Heart left ventricle (tissue), 13 donors: Measurements from ENCODE around the gene ZNF18.

Experiments used
- POLR2A ChIP-seq, 2 donors: fragments of 450-650 bp; IDR thresholded peaks; one replicate each; pipeline ENCODE4 v1.6.1; 2017; ENCODE audit warnings: antibody characterized with exemption in 2 of 2, mild to moderate bottlenecking in 2 of 2, moderate library complexity in 2 of 2
- TF ChIP-seq, protein P1 (sequence below), 12 donors: fragments of 200-600 bp; sonication (generic) in 4 of 12; IDR thresholded peaks; one replicate each; pipeline versions ENCODE4 v1.5.0 to v1.8.0; 2018 to 2022; ENCODE audit warnings: antibody characterized with exemption in 12 of 12, mild to moderate bottlenecking in 5 of 12
- donor health status: ischemic (EF 13 %, LVEDD 7.1; RV severe dilation, severe dysfunction).
- donor health status: DM: no; HTN: yes; CAD: no.
- donor health status: DM: no; HTN: no; CAD: no.
- donor health status: ischemic (EF 25% LVEDD 6.9; RV normal size, moderate dysfunction).
- donor health status: ischemic (EF 25% LVEDD 5.7; RV mildly dilated, moderate dysfunction).
- donor health status: ischemic (EF 35%, LVEDD 5.7; RV mildly dilated, moderate dysfunction).
- donor health status: nonischemic (EF 11% LVEDD 7.7; RV severe dilation, severe dysfunction).
- donor health status: DM: yes; HTN: yes; CAD: no.
- donor health status: PGD.
- donor health status: ischemic (EF 29% LVEDD 5.4; RV normal size, mild dysfunction).
- donor health status: nonischemic (EF 23%, LVEDD 6.1; RV moderate dilation, normal function).

DNA sequence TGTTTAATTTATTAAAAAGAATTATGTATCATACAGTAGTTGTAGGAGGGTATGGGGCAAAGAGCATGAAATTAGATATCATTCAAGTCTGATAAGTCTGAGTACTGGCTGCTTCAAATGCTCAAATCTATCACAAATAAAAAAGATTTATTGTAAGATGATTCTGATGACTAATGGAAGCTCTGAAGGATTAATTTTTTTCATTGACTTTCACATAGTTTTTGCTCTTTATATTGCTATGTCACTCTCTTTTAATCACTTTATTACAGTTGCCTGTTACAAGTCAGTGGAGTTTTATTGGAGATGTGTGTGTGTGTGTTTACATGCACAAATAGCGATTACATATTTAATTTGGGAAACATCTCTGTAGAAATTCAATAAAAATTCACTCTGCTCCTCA is 38.4 kb upstream of the ZNF18 start:
- TF ChIP-seq, protein P1, sequence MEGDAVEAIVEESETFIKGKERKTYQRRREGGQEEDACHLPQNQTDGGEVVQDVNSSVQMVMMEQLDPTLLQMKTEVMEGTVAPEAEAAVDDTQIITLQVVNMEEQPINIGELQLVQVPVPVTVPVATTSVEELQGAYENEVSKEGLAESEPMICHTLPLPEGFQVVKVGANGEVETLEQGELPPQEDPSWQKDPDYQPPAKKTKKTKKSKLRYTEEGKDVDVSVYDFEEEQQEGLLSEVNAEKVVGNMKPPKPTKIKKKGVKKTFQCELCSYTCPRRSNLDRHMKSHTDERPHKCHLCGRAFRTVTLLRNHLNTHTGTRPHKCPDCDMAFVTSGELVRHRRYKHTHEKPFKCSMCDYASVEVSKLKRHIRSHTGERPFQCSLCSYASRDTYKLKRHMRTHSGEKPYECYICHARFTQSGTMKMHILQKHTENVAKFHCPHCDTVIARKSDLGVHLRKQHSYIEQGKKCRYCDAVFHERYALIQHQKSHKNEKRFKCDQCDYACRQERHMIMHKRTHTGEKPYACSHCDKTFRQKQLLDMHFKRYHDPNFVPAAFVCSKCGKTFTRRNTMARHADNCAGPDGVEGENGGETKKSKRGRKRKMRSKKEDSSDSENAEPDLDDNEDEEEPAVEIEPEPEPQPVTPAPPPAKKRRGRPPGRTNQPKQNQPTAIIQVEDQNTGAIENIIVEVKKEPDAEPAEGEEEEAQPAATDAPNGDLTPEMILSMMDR (IDR thresholded peaks at IDR 0.05), result no peak
- TF ChIP-seq POLR2A (IDR thresholded peaks at IDR 0.05), result no peak
